Endometrium (tissue), 2 donors: ENCODE measurements around the gene SAA1.

ENCODE experiments used
- FAIRE-seq: peaks from 2 replicates; lab custom pipeline; 2012; peaks lifted over from hg19 to GRCh38; lab: Jason Lieb, UNC
- donor health status: control.
- donor health status: control.

SAA1 gene

GRCh38 chr11:18310800-18311340 lies 44.8 kb downstream of the SAA1 start:
- no peak for FAIRE-seq

GRCh38 chr11:18312012-18312411 lies 45.9 kb downstream of the SAA1 start:
- FAIRE-seq, result no peak

- no peak for FAIRE-seq
Observed at GRCh38 chr11:18312663-18313420, 46.8 kb downstream of the SAA1 start.

- no peak for FAIRE-seq
Observed at GRCh38 chr11:18313965-18314763, 48.1 kb downstream of the SAA1 start.

GRCh38 chr11:18314784-18315523 lies 48.9 kb downstream of the SAA1 start:
- FAIRE-seq, result no peak

GRCh38 chr11:18315893-18316292 lies 49.8 kb downstream of the SAA1 start:
- no peak for FAIRE-seq

GRCh38 chr11:18317551-18317950 lies 51.5 kb downstream of the SAA1 start:
- FAIRE-seq, result no peak
